T-helper 2 cell treated with Interferon-gamma antibody and Interleukin-4, amounts not matched to agents 5 μg/mL and 100 μg/mL, for 36 hours (primary cell): Measurements from ENCODE around the gene ZNF333.
"Not testable (repeated sequence)": the region's sequence is repeated elsewhere in the genome, so short reads cannot be mapped to it uniquely, and the experiment has no call there.

Source experiments
- DNase-seq: peaks from one replicate; pipeline ENCODE4 v3.0.0; 2021; ENCODE audit warnings: low spot score
- H3K27ac Mint-ChIP-seq: one replicate; pipeline ENCODE4 v1.8.0; 2021; ENCODE audit warnings: mild to moderate bottlenecking, mixed read lengths
- H3K27me3 Mint-ChIP-seq: one replicate; pipeline ENCODE4 v1.8.0; 2021; ENCODE audit warnings: low read depth, mixed read lengths
- H3K36me3 Mint-ChIP-seq: one replicate; pipeline ENCODE4 v1.8.0; 2021; ENCODE audit warnings: low read depth, mixed read lengths
- H3K4me1 Mint-ChIP-seq: one replicate; pipeline ENCODE4 v1.8.0; 2021; ENCODE audit warnings: low read depth, mixed read lengths
- H3K4me3 Mint-ChIP-seq: one replicate; pipeline ENCODE4 v1.8.0; 2022; ENCODE audit warnings: mild to moderate bottlenecking, moderate library complexity, mixed read lengths
- H3K9me3 Mint-ChIP-seq: one replicate; pipeline ENCODE4 v1.8.0; 2021; ENCODE audit warnings: mixed read lengths

The ZNF333 gene

DNA sequence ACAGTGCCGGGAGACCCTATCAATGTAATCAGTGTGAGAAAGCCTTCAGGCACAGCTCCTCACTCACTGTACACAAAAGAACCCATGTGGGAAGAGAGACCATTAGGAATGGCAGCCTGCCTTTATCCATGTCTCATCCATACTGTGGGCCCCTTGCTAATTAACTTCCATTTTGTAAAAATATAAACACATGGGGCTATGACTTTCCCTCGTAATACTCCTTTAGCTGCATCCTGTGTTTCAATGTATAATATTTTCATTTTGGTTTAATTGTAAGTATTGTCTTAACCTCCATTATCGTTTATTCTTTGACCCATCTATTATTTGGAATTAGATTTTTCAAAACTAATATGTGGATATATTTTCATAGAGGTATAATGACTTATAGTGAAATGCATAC lies 29.3 kb downstream of the ZNF333 start:
- Mint-ChIP-seq H3K27ac (no peak overlapping the region), H3K4me3 (no peak overlapping the region), H3K9me3 (peaks cover 78% of the 10 kb centered on the region), H3K36me3 (peaks cover 58% of the 10 kb centered on the region), H3K27me3 (no peaks in the 10 kb centered on the region), H3K4me1 (no peaks in the 10 kb centered on the region)
- no peak for DNase-seq

DNA sequence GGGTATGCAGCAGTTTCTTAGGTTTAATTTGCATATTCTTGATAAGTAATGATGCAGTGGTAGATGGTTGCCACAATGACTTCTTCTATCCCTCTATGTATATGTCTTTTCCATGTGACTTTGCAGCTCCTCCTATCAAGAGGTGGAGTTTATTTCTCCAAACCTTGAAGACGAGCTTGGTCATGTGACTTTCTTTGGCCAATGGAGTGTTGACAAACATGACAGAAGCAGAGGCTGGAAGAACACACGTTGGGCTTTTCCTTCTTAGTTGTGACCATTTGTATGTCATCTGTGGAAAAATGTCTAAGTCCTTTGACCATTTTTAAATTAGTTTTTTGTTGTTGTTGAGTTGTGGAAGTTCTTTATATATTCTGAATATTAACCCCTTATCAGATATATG lies 32.3 kb downstream of the ZNF333 start:
- no peak for DNase-seq
- Mint-ChIP-seq H3K4me3 (no peak overlapping the region), H3K9me3 (peaks cover 72% of the 10 kb centered on the region), H3K27ac (no peak overlapping the region), H3K4me1 (no peaks in the 10 kb centered on the region), H3K36me3 (peaks cover 29% of the 10 kb centered on the region), H3K27me3 (no peaks in the 10 kb centered on the region)

DNA sequence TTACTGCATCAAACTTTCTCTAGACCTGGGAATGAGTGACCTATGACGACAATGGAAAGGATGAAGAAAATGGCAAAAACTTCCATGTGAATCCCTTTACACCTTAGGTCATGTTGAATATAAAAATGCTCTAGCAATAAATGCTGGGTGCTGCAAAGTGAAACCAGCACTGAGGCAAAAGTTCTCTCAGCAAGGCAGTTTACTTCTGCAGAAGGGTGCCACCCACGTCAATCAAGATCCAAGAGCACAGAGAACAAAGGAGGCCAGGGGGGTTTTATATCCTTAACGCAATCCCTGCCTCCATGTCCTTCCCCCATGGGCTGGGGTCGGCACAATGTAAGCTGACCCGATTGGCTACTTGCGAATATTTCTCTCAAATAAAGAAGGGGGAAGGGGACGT lies 38.7 kb downstream of the ZNF333 start:
- Mint-ChIP-seq H3K27ac (no peak overlapping the region), H3K36me3 (no peaks in the 10 kb centered on the region), H3K4me3 (no peak overlapping the region), H3K4me1 (no peaks in the 10 kb centered on the region), H3K27me3 (no peaks in the 10 kb centered on the region), H3K9me3 (peaks cover 31% of the 10 kb centered on the region)
- no peak for DNase-seq

DNA sequence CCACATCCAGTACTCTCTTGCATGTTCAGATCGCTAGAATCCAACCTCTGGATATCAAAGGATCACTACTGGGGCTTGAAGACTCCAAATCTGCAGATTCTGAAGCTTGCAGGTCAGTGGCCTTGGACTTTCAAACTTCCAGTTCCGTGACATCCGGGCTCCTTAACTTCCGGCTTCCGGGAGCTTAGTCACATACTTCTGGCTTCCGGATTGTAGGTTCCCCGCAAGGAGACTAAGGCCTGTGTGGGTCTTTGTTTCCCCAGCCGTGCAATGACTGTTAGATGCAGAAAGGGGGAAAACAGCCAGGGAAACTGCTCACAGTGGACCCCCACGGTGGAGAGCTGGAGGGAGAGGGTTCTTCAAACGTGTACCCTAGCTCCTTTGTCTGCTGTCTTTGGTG lies 41.4 kb downstream of the ZNF333 start:
- Mint-ChIP-seq H3K4me1 (no peaks in the 10 kb centered on the region), H3K36me3 (no peaks in the 10 kb centered on the region), H3K27ac (no peak overlapping the region), H3K4me3 (no peak overlapping the region), H3K27me3 (no peaks in the 10 kb centered on the region), H3K9me3 (peaks cover 20% of the 10 kb centered on the region)
- DNase-seq: no peak

DNA sequence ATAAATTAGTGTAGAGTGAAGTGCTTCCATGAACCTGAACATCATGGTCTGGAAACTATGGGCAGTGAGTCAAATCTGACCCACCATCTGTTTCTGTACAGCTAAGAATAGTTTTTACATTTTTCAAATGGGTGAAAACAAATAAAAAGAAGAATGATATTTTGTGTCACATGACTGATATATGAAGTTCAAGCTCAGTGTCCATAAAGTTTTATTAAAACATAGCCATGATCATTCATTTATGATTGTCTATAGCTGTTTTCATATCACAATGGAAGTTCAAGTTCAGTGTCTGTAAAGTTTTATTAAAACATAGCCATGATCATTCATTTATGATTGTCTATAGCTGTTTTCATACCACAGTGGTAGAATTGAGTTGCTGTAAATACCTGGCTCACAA lies 42.7 kb downstream of the ZNF333 start:
- Mint-ChIP-seq H3K4me1 (no peaks in the 10 kb centered on the region), H3K36me3 (no peaks in the 10 kb centered on the region), H3K9me3 (peaks cover 14% of the 10 kb centered on the region), H3K27me3 (no peaks in the 10 kb centered on the region), H3K27ac (no peak overlapping the region), H3K4me3 (no peak overlapping the region)
- no peak for DNase-seq

DNA sequence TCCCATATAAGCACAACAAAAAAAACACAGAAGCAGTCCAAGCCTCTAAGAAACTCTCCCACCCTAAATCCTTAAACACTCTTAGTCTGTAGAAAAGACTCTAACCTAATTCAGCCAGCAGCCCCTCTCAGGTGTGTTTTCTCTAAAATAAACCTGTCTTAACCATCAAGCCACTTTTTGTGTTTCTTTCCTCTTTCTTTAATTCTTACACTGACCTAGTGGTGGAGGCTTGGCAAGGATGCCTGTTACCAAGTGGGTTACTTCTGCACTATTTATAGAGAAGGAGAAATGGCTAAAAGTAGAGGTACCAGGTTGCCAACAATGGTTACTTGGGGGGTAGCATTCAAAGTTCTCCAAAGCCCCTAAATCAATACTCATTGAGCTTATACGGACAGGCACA lies 43.7 kb downstream of the ZNF333 start:
- no peak for DNase-seq
- H3K9me3 Mint-ChIP-seq: peaks cover 14% of the 10 kb centered on the region
- no peaks in the 10 kb centered on the region for H3K27me3 Mint-ChIP-seq
- H3K27ac Mint-ChIP-seq: no peak overlapping the region
- no peak overlapping the region for H3K4me3 Mint-ChIP-seq
- no peaks in the 10 kb centered on the region for H3K36me3 Mint-ChIP-seq
- H3K4me1 Mint-ChIP-seq: no peaks in the 10 kb centered on the region

DNA sequence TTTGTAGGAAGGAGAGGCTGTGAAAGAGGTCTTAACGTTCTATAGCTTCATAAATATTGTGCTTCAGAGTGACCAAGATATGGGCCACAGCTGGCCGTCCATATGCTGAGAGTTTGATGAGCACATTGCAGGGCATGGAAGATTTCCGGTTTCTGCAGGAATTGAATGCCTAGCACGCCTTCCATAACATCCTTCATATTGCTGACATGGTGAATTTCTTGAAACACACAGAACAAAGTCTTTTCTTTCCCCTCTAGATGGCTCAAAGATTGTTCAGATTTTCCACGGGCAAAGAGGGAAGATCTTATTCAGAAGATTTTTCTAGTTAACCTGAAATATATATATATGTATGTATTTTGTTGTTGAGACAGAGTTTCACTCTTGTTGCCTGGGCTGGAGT lies 46.1 kb downstream of the ZNF333 start:
- Mint-ChIP-seq H3K4me1 (no peaks in the 10 kb centered on the region), H3K27me3 (no peaks in the 10 kb centered on the region), H3K27ac (no peak overlapping the region), H3K4me3 (no peak overlapping the region), H3K36me3 (no peaks in the 10 kb centered on the region), H3K9me3 (peaks cover 2% of the 10 kb centered on the region)
- DNase-seq: no peak

DNA sequence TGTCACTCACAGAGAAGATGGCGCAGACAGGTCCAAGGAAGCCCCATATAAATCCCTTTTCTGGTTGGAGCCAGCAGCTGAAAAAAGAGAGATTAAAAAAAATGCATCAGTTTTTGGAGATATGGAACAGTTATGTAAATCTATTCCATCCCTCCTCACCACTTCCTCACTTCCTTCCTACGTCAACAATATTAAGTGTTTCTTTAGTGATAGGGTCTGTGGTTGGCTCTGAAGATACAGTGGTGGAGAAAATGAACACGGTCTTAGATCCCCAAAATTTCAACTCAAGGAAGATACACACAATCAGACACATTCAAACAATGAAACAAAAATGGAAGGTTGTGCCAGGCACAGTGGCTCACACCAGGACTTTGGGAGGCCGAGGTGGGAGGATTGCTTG lies 57.0 kb downstream of the ZNF333 start:
- H3K27me3 Mint-ChIP-seq: no peaks in the 10 kb centered on the region
- H3K4me3 Mint-ChIP-seq: no peak overlapping the region
- H3K4me1 Mint-ChIP-seq: no peaks in the 10 kb centered on the region
- H3K9me3 Mint-ChIP-seq: no peaks in the 10 kb centered on the region
- no peaks in the 10 kb centered on the region for H3K36me3 Mint-ChIP-seq
- H3K27ac Mint-ChIP-seq: no peak overlapping the region
- no peak for DNase-seq

DNA sequence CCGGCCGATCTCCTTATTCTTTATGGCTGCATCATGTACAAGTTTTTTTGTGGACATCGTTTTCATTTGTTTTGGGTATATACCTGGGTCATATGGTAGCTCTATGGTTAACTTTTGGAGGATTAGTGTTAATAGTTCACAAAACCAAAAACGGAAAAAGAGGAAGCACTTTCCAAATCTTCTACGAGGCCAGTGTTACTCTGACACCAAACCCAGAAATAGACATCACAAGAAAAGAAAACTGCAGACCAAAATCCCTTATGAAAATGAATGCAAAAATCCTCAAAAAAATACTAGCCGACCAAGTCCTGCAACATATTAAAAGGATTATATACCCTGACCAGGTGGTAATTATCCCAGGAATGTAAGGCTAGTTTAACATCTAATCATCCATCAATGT lies 58.8 kb downstream of the ZNF333 start:
- DNase-seq: no peak
- Mint-ChIP-seq H3K27me3 (no peaks in the 10 kb centered on the region), H3K27ac (no peak overlapping the region), H3K4me3 (no peak overlapping the region), H3K4me1 (no peaks in the 10 kb centered on the region), H3K36me3 (no peaks in the 10 kb centered on the region), H3K9me3 (no peaks in the 10 kb centered on the region)

DNA sequence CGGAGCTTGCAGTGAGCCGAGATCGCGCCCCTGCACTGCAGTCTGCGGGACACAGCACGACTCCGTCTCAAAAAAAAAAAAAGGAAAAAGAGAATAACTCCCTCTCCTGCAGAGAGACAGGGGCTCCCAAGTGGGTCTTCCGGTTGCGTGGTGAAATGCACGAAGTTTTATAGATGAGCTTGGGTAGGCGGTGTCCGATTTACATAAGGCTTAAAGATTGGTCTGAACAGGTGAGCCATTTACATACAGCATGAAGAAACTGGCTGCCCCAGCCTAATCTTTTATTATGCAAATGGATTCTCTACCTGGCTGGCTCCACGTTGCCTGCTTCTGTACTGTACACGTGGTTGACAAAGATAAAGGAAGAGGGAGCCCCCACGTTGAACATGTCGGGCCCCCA lies 69.0 kb downstream of the ZNF333 start:
- no peak for DNase-seq
- Mint-ChIP-seq H3K4me3 (no peak overlapping the region), H3K27me3 (no peaks in the 10 kb centered on the region), H3K27ac (no peak overlapping the region), H3K4me1 (no peaks in the 10 kb centered on the region), H3K36me3 (no peaks in the 10 kb centered on the region), H3K9me3 (no peaks in the 10 kb centered on the region)

DNA sequence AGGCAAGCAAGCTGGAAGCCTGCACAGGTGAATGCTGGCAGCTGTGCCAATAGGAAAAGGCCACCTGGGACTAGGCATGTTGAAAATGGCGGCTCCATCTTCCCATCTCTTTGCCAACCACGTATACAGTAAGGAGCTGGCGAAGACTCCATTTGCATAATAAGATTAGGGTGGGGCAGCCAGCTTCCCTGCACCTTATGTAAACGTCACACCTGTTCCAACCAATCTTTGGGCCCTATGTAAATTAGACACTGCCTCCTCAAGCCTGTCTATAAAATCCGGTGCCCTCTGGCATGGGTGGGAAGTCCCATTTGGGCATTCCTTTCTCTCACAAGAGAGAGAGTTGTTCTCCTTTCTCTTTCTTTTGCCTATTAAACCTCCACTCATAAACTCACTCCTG lies 71.8 kb downstream of the ZNF333 start:
- Mint-ChIP-seq H3K36me3 (peaks cover 3% of the 10 kb centered on the region), H3K4me3 (no peak overlapping the region), H3K27me3 (no peaks in the 10 kb centered on the region), H3K9me3 (no peaks in the 10 kb centered on the region), H3K4me1 (no peaks in the 10 kb centered on the region), H3K27ac (no peak overlapping the region)
- DNase-seq: no peak

DNA sequence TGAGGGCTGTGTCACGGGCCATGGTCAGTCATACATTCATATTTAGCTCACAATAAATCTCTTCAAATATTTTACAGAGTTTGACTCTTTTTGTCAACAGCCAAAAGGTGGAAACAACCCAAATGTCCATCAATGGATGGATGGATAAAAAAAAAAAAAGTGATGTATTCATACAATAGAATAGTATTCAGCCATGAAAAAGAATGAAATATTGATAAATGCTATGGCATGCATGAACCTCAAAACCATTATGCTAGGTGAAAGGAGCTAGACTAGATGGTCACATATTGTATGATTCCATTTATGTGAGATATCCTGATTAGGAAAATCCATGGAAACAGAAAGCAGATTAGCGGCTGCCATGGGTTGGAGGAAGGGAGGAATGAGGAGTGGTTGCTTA lies 72.3 kb downstream of the ZNF333 start:
- no peak for DNase-seq
- H3K36me3 Mint-ChIP-seq: peaks cover 3% of the 10 kb centered on the region
- H3K4me1 Mint-ChIP-seq: no peaks in the 10 kb centered on the region
- no peaks in the 10 kb centered on the region for H3K9me3 Mint-ChIP-seq
- H3K4me3 Mint-ChIP-seq: no peak overlapping the region
- no peaks in the 10 kb centered on the region for H3K27me3 Mint-ChIP-seq
- H3K27ac Mint-ChIP-seq: no peak overlapping the region

DNA sequence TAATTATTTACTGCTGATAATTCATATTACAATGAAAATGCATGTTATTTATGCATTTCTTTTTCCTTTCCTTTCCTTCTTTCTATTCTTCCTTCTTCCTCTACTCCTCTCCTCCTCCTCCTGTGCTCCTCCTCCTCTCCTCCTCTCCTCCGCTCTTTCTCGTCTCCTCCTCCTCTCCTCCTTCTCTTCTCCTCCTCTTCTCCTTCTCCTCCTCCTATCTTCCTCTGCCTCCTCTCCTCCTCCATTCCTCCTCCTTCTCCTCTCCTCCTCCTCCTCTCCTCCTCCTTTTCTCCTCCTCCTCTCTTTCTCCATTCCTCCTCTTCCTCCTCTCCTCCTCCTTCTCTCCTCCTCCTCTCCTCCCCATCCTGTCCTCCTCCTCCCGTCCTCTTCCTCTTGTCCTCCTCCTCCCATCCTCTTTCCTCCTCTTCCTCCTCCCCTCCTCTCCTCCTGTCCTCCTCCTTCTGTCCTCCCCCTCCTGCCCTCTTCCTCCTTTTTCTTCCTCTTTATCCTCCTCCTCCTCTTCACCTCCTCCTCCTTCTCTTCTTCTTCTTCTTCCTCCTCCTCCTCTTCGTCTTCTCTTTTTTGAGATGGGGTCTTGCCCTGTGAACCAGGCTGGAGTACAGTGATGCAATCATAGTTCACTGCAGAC lies 73.8 kb downstream of the ZNF333 start:
- H3K36me3 Mint-ChIP-seq: peaks cover 3% of the 10 kb centered on the region
- H3K27me3 Mint-ChIP-seq: no peaks in the 10 kb centered on the region

DNA sequence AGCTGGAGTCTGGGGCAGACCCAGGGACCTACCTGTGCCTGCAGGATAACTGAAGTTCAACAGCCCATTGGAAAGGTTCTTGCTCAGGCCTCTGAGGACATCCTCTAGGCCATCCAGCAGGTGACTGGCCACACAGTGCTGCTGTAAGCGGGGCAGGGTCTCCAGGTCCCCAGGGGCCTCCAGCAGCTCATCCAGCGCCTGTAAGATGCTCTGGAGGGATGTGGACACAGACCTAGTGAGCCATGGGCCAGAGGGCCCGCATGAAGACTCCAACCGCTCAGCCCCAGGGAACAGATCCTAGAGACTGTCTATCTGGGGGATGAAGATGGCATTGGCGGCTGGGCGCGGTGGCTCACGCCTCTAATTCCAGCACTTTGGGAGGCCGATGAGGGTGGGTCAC lies 74.6 kb downstream of the ZNF333 start:
- H3K4me3 Mint-ChIP-seq: no peak overlapping the region
- H3K27ac Mint-ChIP-seq: no peak overlapping the region
- peaks cover 3% of the 10 kb centered on the region for H3K36me3 Mint-ChIP-seq
- no peaks in the 10 kb centered on the region for H3K4me1 Mint-ChIP-seq
- DNase-seq: no peak
- H3K9me3 Mint-ChIP-seq: no peaks in the 10 kb centered on the region
- H3K27me3 Mint-ChIP-seq: no peaks in the 10 kb centered on the region

More for the DNA sequence above, 73.8 kb downstream of the ZNF333 start:
- DNase-seq: no peak
- H3K4me3 Mint-ChIP-seq: no peak overlapping the region
- no peaks in the 10 kb centered on the region for H3K9me3 Mint-ChIP-seq
- H3K4me1 Mint-ChIP-seq: no peaks in the 10 kb centered on the region
- no peak overlapping the region for H3K27ac Mint-ChIP-seq

DNA sequence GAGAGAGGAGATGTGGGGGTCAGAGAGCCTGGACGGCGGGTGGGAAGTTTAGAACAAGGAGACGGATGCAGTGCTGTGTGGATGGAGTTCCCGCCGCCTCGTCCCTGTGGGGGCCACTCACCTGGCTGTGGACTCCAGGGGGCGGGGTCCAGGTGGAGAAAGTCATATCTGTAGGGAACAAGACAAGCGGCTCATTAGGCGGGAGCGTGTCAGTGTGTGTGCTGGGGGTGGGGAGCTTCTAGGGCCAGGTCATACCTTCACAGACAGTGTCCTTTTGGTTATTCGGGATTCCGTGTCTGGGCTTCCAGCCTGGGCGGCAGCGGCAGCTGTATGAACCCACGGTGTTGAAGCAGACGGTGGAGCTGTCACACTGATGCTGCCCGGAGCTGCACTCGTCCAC lies 75.6 kb downstream of the ZNF333 start:
- H3K36me3 Mint-ChIP-seq, H3K27ac Mint-ChIP-seq, H3K27me3 Mint-ChIP-seq, H3K4me3 Mint-ChIP-seq, H3K4me1 Mint-ChIP-seq, H3K9me3 Mint-ChIP-seq, DNase-seq: not testable (repeated sequence)
